Measurements from ENCODE around the gene PALD1. TPM values are rescaled to one million over a fixed set of nuclear protein-coding genes. Genes with fewer than 3 reads are reported as not detected.

Gene PALD1
- polyA plus RNA-seq, 1 of the 3 experiments (the other 2 are of a cell fraction) = 0.16 TPM

DNA sequence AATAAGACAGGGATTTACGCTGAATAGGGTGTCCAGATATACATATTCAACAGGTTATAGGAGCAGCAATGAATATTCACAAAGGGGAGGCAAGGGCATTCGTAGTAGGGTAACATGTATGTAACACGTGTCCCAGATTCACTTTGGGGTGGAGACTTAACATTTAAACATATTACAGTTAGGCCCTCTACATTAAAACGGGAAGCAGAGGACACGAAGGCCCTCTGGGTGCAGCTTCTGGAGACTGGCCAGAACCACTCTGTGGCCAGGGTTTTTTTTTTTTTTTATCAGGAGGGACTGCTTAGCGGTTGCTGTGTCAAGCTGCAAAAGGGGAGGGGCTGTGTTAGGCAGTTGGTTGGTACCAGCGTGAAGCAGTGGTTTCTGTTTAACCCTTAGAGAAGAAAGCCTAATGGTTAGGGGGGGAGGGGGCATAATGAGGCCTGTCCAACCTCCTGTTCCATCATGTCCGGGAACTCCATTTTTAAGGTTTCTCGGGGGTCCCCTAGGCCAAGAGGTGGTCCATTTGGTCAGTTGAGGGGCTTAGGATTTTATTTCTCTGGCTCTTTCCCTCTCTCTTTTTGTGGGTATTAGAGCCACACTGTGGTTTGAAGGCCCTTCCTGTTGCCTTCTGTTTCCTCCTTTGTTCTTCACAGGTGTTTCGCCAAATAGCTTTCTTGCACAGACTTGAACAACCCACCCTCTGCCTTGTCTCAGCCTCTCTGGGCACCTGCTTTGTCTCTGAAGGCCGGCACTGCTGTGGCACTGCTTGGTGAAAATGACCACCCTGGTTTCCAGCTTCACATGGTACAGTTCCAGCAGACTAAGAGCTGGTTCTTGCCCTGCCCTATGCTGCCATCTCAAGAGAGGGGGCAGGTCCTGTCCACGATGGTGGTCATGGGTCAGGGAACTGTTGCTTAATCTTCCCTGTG, 97.6 kb downstream of the PALD1 start (continued):
- 0 out of 2 replicates have a peak, but pooled peaks have one; percentile 15 for TF ChIP-seq NFIC (IDR thresholded peaks at IDR 0.05; ENCODE audit: borderline replicate concordance)
- TF ChIP-seq RFX5 (IDR thresholded peaks at IDR 0.05; ENCODE audit: low read length) = 0 out of 2 replicates have a peak, but pooled peaks have one; percentile 55
- TF ChIP-seq FOXJ3 (CRISPR knock-in tag; IDR thresholded peaks at IDR 0.05) = no peak
- TF ChIP-seq POLR2AphosphoS5 (IDR thresholded peaks at IDR 0.05; ENCODE audit: low read depth, low read length) = no peak
- no peak for TF ChIP-seq YY1 (IDR thresholded peaks at IDR 0.05; ENCODE audit: low read depth)
- peak in 1 of 2 experiments; percentile 43; a peak in 1 of 4 replicates for TF ChIP-seq EP300 (IDR thresholded peaks at IDR 0.05; ENCODE audit: borderline replicate concordance in 1 of 2, low read depth in 1 of 2, low read length in 1 of 2)
- TF ChIP-seq NRF1 (IDR thresholded peaks at IDR 0.05; ENCODE audit: low read depth, low read length) = no peak
- 0 out of 2 replicates have a peak, but pooled peaks have one; percentile 25 for TF ChIP-seq RCOR1 (IDR thresholded peaks at IDR 0.05; ENCODE audit: low read length)
- peak; percentile 20; the same call in 1 of the 2 replicates for TF ChIP-seq RAD21 (IDR thresholded peaks at IDR 0.05; ENCODE audit: low read length)
- no peak for TF ChIP-seq USF2 (IDR thresholded peaks at IDR 0.05; ENCODE audit: borderline replicate concordance, low read depth, low read length)
- no peak for TF ChIP-seq CHD2 (IDR thresholded peaks at IDR 0.05; ENCODE audit: low read length, partially characterized antibody)
- TF ChIP-seq GABPA (IDR thresholded peaks at IDR 0.05; ENCODE audit: low read depth) = no peak

GRCh38 chr10:70576803-70577517, 98.4 kb downstream of the PALD1 start:
- no peaks in the 10 kb centered on the region for H4K20me1 ChIP-seq (ENCODE audit: insufficient read depth)
- no peak overlapping the region for H3K9ac ChIP-seq
- H2AFZ ChIP-seq (ENCODE audit: low read depth) = no peak overlapping the region
- H3K79me2 ChIP-seq (ENCODE audit: insufficient read depth) = no peaks in the 10 kb centered on the region
- H3K4me1 ChIP-seq (ENCODE audit: control insufficient read depth in 1 of 2, insufficient read depth in 2 of 2, low read depth in 1 of 2, low read length in 1 of 2) = peaks cover 0 to 18% of the 10 kb centered on the region in 2 experiments; a peak in 1 of 4 replicates
- ChIA-PET CTCF (interaction anchor here (0.8 to 0.9 kb wide), 2 partner anchors 23 to 116 kb away, joined by 3 to 4 read pairs; no protein-coding TSS in a partner anchor), POLR2A (interaction anchor here (1.8 to 2.3 kb wide), 2 partner anchors 8 to 15 kb away, joined by 10 to 11 read pairs; no protein-coding TSS in a partner anchor)
- DNase-seq = no peak
- H3K9me2 ChIP-seq = no peaks in the 10 kb centered on the region
- peak overlapping the region in 1 of 2 experiments; percentile 84; a peak in 2 of 4 replicates for H3K27ac ChIP-seq (ENCODE audit: low read depth in 2 of 2, low read length in 1 of 2)
- no peak overlapping the region for H3K4me3 ChIP-seq (ENCODE audit: low read depth in 2 of 2, low read length in 1 of 2)
- no peaks in the 10 kb centered on the region for H3K9me3 ChIP-seq
- H3K36me3 ChIP-seq (replicated peaks in 1 of 2; ENCODE audit: control insufficient read depth in 1 of 2, insufficient read depth in 2 of 2, low read length in 1 of 2) = no peaks in the 10 kb centered on the region
- no peak overlapping the region for H3K4me2 ChIP-seq
- no peaks in the 10 kb centered on the region for H3F3A ChIP-seq (replicated peaks; ENCODE audit: insufficient read depth)
- 64% methylated on average over 2 of the region's 2 CpGs for WGBS (ENCODE audit: low lambda C conversion rate)
- no peaks in the 10 kb centered on the region for H3K27me3 ChIP-seq (ENCODE audit: insufficient read depth)
- TF ChIP-seq RFX5 (IDR thresholded peaks at IDR 0.05; ENCODE audit: low read length) (no peak), RXRA (IDR thresholded peaks at IDR 0.05; ENCODE audit: borderline replicate concordance, low read depth) (no peak), FOSL2 (IDR thresholded peaks at IDR 0.05; ENCODE audit: borderline replicate concordance, low read depth) (no peak), EZH2phosphoT487 (IDR thresholded peaks at IDR 0.05; ENCODE audit: borderline replicate concordance, low read depth) (no peak), RCOR1 (IDR thresholded peaks at IDR 0.05; ENCODE audit: low read length) (no peak), GATA2 (CRISPR knock-in tag; IDR thresholded peaks at IDR 0.05) (no peak), POLR2AphosphoS5 (IDR thresholded peaks at IDR 0.05; ENCODE audit: low read depth, low read length) (no peak), RAD21 (IDR thresholded peaks at IDR 0.05; ENCODE audit: low read length) (no peak), JUND (IDR thresholded peaks at IDR 0.05) (no peak), EP300 (IDR thresholded peaks at IDR 0.05; ENCODE audit: borderline replicate concordance in 1 of 2, low read depth in 1 of 2, low read length in 1 of 2) (no peak), USF2 (IDR thresholded peaks at IDR 0.05; ENCODE audit: borderline replicate concordance, low read depth, low read length) (no peak), MEF2A (IDR thresholded peaks at IDR 0.05; ENCODE audit: borderline replicate concordance, low read depth) (no peak)
- TF ChIP-seq, protein P1, sequence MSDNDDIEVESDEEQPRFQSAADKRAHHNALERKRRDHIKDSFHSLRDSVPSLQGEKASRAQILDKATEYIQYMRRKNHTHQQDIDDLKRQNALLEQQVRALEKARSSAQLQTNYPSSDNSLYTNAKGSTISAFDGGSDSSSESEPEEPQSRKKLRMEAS (IDR thresholded peaks at IDR 0.05; ENCODE audit: low read depth) = no peak
- TF ChIP-seq, protein P2, sequence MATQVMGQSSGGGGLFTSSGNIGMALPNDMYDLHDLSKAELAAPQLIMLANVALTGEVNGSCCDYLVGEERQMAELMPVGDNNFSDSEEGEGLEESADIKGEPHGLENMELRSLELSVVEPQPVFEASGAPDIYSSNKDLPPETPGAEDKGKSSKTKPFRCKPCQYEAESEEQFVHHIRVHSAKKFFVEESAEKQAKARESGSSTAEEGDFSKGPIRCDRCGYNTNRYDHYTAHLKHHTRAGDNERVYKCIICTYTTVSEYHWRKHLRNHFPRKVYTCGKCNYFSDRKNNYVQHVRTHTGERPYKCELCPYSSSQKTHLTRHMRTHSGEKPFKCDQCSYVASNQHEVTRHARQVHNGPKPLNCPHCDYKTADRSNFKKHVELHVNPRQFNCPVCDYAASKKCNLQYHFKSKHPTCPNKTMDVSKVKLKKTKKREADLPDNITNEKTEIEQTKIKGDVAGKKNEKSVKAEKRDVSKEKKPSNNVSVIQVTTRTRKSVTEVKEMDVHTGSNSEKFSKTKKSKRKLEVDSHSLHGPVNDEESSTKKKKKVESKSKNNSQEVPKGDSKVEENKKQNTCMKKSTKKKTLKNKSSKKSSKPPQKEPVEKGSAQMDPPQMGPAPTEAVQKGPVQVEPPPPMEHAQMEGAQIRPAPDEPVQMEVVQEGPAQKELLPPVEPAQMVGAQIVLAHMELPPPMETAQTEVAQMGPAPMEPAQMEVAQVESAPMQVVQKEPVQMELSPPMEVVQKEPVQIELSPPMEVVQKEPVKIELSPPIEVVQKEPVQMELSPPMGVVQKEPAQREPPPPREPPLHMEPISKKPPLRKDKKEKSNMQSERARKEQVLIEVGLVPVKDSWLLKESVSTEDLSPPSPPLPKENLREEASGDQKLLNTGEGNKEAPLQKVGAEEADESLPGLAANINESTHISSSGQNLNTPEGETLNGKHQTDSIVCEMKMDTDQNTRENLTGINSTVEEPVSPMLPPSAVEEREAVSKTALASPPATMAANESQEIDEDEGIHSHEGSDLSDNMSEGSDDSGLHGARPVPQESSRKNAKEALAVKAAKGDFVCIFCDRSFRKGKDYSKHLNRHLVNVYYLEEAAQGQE (IDR thresholded peaks at IDR 0.05; ENCODE audit: low read depth, low read length) = no peak
- TF ChIP-seq, protein P3, sequence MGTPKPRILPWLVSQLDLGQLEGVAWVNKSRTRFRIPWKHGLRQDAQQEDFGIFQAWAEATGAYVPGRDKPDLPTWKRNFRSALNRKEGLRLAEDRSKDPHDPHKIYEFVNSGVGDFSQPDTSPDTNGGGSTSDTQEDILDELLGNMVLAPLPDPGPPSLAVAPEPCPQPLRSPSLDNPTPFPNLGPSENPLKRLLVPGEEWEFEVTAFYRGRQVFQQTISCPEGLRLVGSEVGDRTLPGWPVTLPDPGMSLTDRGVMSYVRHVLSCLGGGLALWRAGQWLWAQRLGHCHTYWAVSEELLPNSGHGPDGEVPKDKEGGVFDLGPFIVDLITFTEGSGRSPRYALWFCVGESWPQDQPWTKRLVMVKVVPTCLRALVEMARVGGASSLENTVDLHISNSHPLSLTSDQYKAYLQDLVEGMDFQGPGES (IDR thresholded peaks at IDR 0.05; ENCODE audit: low read depth, low read length) = no peak

All from SK-N-SH (cell line).